HCEC 1CT (cell line): ENCODE data around the gene ADARB2.
"Not testable (repeated sequence)": the region's sequence is repeated elsewhere in the genome, so short reads cannot be mapped to it uniquely, and the experiment has no call there.

Source experiments
- DNase-seq: peaks from one replicate; pipeline ENCODE4 v3.0.0-alpha.2; 2017

Gene ADARB2

DNA sequence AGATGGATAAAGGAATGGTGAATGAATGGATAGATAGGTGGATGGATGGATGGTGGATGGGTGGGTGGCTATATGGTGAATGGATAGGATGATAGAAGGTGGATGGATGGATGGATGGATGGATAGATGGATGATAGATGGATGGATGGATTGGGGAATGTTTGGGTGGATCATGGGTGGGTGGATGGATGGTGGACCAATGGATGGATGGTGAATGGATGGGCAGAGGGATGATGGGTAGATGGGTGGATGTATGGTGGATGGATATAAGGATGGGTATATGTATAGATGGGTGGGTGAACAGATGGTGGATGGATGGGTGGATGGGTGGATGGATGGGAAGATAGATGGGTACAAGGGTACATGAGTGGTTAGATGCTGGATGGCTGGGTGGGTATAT lies 322.4 kb downstream of the ADARB2 start:
- DNase-seq, result no peak

DNA sequence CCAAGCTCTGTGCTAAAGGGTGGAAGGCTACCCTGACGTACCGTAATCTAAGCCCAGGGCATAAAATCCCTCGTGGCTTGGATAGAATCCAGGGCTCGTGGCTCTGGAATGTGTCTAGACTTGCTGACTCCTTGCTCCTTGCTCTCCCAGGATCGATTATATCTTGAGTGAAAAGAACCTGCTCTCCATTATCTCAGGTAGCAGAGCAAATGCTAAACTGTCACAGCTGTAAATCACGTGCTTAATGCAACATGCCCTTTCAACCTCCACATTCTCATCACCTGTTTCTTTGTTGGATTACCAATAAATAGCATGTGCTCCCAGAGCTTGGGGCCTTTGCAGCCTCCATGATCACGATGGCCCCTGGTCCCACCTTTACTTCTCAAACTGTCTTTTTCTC lies 323.0 kb downstream of the ADARB2 start:
- DNase-seq, result not testable (repeated sequence)

DNA sequence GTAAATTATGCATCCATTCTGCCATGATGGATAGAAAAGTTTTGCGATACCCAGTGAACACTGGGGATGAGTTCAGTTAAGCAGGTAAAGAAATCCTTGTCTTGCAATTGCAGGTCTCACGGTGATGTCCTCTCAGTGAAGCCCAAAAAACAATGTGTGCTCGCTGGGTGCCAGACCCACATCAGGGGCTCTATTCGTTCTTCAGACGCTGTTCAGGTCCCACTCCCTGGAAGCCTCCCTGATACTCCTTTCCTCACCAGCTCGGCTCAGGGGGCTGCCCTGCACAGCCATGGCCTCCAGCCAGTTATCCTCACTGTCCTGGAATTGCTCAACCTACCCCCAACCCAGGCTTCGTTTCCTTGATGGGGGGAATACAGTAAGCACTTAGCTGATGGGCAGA lies 323.5 kb downstream of the ADARB2 start:
- no peak for DNase-seq

DNA sequence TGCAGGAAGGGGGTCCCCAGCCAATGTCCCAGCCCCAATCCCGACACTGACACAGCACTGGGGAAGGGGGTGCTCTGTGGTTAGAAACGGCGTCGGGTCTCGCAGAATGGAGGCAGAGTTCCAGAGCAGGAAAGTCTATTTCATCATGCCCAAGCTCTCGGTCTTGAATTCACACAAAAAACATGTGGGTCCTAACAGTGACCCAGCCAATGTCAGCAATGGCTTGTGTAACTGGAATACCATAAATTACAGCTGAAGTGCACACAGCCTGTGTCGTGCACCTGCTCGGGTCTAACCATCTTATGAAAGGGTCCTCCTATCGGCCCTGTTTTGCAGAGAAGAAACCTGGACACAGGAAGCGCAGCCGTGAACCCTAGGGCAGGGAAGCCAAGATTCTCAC lies 324.1 kb downstream of the ADARB2 start:
- DNase-seq, result no peak

DNA sequence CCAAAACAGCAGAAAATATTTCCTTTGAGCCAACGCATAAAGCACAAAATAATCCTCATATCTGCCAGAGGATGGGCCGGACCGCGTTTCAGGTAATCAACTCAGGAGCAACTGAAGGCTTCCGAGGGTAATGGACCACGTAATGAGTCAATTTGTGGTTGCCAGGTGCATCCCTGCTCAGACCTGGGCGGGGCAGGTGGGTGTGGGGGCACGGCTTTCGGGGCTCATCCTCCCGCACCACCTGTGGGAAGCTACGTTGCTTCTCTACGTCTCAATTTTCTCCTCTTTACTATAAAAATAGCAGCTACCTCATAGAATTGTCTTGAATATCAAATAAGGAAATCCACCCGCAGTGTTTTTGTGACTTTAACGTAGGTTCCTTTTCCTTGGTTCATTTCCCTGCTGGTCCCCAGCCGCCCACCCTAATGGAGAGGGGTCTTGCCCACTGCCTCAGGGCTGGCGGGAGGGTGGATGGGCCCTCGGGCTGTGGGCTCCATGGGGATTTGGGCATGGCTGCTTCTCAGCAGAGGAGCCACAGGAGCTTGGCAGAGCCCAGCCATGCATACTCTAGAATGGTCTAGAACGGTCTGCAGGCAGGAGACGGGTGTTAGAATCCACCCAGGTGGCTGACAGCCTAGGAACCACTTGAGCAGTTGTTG lies 324.7 kb downstream of the ADARB2 start:
- DNase-seq, result no peak

DNA sequence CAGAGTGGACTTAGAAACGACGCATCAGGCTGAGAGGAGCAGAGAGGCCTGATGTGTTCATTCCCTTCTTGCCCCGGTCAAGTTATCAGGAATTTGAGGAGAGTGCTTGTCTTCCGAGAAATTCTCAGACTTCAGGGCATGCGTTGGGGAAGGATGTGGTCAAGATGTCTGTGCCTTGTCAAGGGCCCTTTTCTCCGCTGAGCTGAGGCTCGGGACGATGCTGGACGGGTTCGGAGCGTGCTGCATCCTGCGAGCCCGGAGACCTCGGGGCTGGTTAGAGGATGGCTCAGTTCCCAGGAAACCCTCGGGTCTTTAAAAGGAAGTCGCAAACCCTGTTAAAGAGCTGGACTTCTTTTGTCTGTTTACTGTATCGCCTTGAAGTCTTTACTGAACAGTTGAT lies 325.4 kb downstream of the ADARB2 start:
- no peak for DNase-seq

DNA sequence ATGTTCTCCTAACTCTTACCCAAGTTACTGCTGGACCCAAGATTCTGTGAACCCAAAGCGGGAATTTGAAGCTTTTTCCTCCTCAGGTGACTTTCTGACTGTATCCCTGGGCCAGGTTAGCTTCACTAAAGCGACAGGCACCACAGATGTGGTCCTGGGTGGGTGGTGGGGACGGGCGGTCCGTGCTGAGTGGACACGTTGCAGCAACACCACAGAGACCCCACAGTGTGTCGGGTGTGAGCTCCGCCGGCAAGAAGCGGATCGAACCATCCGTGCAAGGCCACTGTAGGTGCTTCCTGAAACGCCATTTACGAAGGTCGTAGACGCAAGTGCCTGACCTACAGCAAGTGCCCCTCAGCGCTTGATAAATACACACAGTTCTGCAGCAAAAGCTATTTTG lies 325.9 kb downstream of the ADARB2 start:
- DNase-seq, result no peak

DNA sequence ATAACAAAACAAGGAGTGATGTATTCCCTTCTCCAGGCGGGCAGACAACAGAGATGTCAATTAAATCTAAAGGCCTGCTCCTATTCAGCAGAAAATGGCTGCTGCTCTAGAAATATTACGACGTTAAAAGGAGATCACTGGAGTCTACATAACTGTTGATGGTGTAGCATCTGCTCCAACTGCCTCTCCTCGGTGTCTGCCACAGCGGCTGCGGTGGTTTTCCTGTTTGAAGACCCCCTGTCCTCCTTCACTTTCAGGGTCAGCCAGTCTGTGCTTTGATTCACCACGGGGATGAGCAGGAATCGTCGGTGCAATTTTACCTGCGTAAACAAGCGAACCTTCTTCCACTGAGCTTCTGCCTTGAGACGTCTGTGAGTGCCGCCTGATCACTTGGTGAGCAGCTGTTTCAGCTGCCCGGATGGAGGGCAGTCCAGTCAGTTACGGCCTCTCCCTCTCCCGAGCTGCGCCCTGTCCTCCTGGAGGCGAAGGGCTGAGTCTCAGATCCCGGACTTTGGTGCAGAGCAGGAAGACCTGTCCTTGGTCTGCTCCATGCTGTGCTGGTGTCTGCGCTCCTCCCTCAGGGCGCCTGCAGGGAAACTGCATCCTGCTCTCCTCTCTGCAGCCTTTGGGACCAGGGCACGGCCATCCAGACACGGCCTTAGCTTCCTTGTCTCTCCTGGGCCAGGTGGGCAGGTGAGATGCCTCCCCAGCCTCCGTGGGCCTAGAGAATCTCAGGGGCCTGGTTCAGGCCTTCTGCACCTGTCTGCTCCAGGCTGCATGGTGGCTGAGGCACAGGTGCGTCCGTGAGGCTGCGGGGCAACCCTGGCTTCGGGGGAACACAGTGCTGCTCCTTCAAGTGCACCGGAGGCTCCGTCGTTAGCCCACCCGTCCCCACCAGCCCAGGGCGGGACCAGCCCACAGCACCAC lies 326.6 kb downstream of the ADARB2 start:
- no peak for DNase-seq

DNA sequence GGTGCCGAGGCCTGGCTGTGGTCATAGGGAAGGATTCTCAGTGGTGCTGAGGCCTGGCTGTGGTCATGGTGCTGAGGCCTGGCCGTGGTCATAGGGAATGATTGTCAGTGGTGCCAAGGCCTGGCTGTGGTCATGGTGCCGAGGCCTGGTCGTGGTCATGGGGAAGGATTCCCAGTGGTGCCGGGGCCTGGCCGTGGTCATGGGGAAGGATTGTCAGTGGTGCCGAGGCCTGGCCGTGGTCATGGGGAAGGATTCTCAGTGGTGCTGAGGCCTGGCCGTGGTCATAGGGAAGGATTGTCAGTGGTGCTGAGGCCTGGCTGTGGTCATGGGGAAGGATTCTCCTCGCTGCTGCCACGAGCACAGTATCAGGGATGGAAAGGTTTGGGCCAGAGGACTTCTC lies 327.3 kb downstream of the ADARB2 start:
- no peak for DNase-seq

DNA sequence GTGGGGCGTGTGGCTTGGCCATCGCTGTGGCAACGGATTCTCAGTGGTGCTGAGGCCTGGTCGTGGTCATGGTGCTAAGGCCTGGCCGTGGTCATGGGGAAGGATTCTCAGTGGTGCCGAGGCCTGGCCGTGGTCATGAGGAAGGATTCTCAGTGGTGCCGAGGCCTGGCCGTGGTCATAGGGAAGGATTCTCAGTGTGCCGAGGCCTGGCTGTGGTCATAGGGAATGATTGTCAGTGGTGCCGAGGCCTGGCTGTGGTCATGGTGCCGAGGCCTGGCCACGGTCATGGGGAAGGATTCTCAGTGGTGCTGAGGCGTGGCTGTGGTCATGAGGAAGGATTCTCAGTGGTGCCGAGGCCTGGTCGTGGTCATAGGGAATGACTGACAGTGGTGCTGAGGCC lies 327.9 kb downstream of the ADARB2 start:
- no peak for DNase-seq

DNA sequence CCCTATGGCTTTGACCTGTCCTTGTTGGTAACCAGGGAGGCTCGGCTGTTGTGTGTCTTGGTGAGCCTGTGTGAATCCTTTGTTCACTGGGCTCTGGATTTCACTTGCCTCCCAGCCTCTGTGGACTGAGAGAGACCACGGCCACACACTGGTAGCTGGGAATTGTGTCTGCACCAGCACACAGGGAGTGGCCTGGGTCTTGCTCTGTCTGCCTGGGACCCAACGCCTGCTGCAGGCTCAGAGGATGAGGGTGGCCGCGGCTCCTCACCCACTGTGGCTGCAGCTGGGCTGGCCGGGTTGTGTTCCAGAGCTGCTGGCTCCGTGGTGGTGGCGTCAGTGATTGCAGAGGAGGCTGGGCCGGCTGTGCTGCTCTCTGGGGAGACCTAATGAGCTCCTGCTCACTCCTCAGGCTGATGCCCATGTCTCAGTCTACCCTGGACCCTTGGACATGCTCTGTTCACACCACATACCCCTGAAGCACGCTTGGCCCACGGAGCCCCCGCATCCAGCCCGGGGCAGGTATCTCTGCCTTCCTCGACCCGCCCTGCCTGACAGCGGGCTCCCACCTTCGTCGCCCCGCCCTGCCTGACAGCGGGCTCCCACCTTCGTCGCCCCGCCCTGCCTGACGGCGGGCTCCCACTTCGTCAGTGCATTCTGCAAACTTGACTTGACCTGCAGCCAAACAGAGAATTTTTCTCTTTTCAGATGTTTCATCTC lies 328.5 kb downstream of the ADARB2 start:
- no peak for DNase-seq

DNA sequence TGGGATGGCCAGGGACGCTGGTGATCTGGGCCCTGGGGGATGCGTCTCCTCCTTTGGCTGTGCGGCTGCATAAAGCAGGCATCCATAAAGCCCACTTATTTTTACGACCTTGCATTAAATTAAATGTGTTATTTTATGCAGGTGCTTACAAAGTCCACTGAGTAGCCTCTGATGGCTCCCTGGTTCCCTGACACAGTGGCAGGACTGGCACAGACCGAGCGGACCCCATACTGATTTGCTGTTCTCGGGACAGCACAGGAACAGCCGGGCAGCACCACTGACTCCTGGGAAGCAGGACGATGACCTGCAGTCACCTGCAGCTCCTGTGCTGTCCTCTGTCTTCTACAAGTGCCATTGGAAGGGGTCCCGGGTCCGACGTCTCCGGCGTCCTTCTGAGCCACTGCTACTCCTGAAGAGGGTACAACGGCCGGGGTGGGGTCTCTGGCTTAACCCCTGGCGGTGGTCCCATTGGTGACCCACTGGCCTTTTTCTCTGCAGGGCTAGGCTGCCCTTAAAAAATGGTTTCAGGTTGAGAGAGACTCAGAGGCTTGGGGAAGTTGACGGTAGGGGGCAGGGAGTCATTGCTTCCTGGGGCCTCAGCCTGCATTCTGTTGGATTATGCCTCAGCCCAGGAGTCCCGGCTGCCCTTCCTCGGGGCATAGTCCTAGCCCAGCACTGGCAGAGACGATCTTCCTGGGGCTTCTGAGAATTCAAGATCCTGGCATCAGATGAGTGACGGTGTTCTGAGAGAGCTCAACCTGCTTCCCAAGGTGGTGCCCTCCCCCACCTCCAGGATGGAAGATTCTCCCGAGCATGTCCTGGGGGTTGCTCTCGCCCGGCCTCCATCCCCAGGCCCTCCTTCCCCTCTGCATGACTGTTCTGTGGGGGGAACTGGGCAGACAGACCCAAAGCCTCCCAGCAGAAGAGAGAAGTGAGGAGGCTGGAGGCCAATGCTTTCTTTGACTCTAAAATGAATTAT lies 330.1 kb downstream of the ADARB2 start:
- DNase-seq, result no peak

DNA sequence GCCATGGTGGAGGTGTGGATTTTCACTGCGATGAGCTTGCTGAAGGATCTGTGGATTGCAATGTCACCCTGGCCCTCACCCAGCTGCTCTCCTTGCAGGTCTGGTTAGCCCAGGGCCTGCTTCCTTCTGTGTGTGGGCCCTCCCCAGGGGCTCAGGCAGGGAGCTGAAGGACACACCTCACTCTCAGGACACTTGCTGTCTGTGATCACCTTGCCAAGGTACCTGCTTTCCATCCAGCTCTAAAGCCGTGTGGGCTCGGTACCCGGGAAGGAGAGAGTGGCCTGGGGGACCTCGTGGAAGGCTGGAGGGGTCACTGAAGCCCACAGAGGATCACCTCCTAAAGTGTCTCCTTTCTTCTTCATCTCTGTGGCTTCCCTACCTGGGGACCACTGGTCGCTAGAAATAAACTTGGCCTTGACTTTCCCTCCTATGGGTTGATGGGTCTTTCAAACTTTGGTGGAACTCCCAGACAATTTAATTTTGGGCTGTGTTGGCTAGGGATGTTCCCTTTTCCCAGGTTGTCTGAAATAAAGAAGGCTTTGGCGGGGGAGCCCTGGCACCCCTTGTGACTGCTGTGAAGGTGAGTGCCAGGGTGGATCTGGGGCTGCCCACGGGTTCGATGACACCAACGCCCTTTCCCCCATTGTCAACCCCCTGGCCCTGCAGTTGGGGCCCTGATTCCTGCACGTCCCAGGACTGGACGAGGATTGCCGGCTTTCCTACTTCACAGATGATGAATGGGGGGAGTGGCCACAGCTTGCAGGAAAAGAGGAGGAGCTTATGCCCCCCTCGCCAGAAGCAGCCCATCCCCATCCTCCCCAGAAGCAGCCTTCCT lies 331.0 kb downstream of the ADARB2 start:
- no peak for DNase-seq

DNA sequence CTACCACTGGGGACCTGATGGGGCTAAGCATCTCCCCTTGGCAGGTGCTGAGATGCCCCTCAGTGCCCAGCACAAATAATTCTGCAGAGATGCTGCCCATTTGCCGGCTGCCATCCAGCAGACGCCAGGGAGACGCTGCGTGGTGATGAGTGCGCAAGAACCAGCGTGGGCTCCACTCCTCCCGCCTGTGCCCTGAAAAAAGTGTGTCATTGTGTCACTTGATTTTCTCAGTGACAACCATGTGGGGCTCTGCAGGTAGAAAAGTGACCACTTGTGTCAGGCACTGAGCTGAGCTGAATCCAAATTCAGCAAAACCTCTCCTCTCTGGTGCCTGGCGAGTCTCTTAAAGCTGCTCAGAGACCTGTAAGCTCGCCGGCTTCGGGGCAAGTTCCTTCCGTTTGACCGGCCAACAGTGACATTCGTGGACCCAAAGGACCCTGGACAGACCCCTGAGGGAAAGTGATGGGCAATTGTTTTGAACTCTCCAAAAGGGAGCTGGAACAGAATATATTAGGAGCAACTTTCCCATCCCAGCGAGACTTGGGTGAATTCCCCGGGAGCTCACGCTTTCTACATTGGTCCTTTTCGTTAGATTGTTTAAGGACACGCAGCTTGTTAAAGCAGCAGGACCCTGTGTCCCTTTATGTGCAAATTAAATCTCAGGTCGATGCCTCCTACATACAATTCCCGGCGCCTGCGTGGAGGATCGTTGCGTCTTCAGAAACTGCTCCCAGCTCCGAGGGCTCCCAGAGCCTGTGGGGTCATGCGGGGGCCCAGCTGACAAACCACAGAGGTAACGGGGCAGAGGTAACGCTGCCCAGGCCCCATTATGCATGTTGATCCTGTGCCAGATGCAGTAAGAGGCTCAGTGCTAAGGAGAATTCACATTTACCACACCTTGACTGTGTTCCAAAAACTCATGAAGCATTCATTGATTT lies 332.7 kb downstream of the ADARB2 start:
- DNase-seq, result no peak

DNA sequence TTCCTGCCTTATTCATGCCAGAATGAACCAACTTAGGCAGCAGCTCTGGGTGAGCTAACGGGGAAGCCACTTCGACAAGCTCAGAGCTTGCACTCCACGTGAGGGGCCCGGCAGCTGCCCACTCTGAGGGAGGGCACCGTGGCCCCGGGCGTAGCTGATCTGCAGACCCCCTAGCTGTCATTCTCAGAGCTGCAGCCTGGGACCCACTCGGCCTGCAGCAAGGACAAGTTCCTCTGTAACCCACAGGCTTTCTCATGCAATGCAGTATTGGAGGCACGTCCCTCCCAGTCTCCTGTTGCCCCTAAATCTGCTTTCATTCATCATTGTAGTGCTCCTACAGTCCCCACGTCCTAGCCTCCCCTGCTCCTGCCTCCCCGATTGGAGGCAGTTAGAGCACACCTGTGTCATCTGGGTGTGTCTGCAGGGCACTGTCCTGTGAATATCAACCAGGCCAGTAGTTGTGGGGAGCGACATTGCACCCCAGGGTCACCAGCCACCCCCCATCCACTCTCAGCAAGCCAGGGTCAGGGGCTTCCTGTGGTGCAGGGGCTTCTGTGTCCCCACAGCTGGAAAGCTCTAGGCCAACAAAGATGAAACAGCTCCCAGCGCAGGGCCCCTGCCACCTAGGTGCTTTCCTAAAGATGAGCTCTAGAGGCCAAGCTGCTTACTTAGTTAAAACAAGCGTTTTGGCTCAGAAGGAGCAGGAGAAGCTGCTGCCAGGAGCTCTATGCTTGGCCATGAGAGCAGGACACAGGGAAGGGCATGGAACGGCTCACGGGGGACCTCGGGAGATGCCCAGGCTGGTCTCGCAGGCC lies 333.6 kb downstream of the ADARB2 start:
- DNase-seq, result no peak

DNA sequence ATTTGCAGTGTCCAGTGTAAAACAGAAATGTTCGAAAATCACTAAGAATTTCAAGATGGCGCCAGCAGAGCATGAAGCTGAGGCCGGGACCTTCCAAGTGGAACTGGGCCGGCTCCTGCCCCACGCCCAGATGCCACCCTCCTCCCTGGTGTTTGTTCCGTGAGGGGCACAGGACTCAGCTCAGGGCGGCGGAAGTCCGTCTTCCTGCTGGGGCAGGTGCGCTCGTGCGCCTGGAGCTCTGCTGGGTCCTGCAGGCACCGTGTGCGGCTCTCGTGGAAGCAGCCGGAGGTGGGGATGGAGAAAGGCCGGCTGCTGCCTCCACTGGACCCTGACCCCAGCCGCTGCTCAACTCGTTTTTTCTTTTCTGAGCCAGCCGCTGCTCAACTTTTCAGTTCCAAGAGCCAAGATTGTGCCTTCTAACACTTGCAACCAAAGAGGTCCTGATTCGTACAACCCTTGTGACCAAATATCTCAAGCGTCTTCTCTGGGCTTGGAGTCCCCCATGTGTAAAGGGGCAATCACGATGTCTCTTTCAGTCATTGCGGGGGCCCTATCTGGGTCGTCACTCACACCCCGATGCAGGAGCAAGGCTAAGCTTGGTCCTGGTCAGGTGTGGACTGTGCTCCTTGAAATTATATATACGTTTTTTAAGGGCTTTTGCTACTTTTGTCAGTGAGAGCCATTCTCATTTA lies 334.4 kb downstream of the ADARB2 start:
- no peak for DNase-seq

DNA sequence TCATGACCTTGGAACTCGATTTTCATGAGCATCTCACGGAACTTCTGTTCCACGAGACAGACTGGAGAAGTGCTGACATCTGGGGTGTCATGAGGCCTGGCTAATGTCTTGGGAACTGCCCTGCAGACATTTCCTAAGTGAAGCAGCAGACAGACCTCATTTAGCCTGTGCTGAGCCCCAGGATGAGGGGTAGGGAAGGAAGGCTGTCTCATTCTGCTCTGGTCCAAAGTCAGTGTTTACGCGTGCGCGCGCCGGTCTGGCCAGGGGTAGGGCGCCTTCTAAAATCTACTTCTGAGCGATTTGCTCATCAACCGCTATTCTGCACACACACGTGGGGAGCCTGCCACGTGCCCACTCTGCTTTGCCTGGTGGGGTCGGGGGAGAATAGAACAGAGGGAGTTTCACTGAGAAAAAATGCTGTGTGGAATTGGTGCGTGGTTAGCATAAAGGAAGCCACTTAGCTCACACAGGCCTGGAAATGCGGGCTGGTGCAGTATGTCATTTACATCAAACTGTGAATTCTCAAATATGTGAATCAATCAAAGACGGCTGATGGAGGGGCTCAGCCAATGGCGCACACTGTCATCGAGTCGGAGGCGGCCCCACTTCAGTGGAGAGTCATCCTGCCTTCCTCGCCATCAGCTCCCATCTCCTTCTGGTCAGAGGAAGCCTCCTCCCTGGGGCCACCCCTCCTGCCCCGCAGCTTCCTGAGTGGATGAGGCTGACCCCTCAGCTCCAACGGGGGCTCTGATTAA lies 335.1 kb downstream of the ADARB2 start:
- DNase-seq, result no peak
